HG03520 (cell line): Measurements from ENCODE around the gene RIT1.
A peak's percentile ranks its signal among the peaks of the same experiment; 100 is the strongest.

ENCODE experiments used
- ATAC-seq: cut with Tn5 transposase; IDR thresholded peaks from one replicate; pipeline ENCODE4 v1.9.1; 2021; ENCODE audit warnings: mild to moderate bottlenecking, moderate library complexity; ENCODE audit not compliant: unreplicated experiment

RIT1 gene, protein sequence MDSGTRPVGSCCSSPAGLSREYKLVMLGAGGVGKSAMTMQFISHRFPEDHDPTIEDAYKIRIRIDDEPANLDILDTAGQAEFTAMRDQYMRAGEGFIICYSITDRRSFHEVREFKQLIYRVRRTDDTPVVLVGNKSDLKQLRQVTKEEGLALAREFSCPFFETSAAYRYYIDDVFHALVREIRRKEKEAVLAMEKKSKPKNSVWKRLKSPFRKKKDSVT

GRCh38 chr1:155911156-155912055 is at the start of gene RIT1:
Gene RIT1 (minus strand): TSS chr1:155911349. CDS start chr1:155910761, 588 bp downstream.
- peak; percentile 65 for ATAC-seq

GRCh38 chr1:155960081-155960745 is 49.1 kb upstream of the RIT1 start:
- ATAC-seq, result no peak

DNA sequence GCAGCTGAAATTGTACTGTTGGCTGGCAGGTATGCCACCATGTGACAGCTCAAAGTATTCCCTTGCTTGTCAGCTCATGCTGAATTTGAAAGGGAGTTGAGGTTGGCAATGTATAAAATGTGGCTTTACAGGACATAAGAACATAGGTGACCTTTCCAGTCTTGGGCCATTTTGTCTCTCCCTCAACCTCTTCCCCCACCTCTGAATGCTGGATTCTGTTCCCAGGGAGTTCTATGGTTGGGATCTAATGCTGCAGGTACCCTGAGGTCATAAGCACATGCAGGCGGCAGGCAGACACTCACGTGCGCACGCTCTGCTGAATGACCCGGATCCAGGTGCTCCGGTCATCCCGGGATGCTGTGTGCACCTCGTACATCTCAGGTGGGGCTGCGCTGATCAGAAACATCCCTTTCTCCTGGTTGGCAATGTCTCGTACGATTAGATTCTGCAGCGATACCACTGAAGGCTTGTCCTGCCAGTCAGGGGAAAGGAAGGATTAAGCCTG is 46.3 kb upstream of the RIT1 start:
- no peak for ATAC-seq

DNA sequence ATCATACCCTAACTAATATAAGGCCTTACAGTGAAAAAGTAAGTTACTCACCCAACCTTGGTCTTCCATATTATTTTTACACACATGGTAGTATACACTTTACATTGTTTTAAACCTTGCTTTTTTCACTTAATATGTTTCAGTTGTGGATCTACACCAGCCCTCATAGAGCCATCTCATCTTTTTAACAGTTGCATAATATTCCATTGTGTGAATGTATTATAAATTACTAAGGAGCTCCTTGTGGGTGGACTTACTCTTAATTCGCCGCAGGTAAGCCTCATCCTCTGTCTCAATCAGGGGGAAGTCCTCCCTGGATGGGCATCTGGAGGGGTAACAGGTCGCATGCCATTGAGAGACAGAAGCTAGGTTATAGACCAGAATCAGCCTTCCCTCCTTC is 43.5 kb upstream of the RIT1 start:
- ATAC-seq, result no peak

- no peak for ATAC-seq
These were observed 41.3 kb upstream of the RIT1 start for GRCh38 chr1:155952505-155952890.

DNA sequence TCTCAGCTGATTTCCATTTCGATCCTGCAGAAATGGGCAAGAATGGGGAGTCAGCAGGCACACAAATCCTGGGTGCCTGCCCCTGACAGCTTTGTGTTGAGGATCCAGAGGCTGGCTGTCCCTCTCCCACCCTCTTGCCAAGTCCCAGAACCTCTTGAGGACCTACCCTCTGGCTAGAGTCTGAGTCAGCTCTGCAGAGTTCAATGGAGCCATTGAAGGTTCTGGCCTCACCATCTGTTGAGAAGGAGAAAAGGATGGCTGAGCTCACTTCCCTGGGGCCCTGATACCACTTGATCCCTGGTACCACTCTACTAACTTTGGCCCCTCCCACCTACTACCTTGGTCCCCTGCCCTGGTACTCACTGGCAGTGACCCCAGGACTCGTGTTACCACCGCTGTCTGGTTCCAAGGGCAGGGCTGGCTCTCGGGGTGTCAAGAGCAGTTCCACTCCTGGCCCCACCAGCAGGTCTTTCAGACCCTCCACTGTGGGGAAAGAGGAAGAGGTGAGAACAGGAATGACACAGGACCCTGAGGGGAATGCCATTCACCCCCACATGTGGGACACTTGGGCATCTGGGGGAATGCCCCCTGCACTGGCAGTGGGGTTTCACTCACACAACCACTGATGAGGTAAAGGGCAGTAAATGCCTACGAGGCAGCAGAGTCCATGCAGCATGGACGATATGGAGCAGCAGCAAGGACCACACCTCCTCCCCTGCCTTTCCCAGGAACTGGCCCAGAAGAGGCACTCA is 40.8 kb upstream of the RIT1 start:
- ATAC-seq, result no peak

DNA sequence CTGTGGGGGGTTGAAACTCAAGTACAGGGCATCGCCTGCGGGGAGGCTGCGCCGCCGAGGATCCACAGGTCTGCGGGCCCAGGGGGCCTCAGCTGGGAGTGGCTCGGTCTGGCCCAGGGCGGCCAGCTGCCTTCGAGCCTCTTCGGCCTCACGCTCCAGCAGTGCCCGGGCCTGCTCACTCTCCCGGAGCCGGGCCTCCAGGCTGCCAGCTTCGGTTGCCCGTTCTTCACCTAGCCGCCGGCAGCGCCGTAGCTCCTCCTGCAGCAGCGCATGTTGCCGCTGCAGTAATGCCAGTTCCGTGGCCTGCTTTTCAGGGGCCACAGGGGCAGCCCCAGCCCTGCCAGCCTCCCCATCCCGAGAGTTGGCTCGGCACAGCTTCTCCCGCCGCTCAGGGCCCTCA is 39.7 kb upstream of the RIT1 start:
- ATAC-seq, result no peak

DNA sequence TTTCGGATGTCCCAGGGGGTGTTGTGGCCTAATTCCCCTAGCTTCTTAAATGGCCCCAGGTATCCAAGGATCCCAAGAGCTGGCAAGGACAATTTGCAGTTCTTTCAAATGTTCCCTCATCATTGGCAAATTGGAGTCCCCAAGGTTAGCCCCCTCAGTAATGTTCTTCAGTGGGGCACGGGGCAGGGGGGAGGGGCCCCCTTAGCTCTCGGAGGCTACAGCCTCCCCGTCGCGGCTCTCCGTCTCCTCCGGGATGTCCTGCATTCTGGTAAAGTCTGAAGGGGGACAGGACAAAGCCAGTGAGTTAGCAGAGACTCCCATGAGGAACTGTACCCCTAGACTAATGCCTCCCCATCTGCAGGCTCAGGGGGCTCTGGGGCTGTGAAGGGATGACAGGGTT is 36.6 kb upstream of the RIT1 start:
- no peak for ATAC-seq

GRCh38 chr1:155947292-155947691 is 36.1 kb upstream of the RIT1 start:
- ATAC-seq, result no peak

- ATAC-seq, result peak; percentile 28
These were observed 35.6 kb upstream of the RIT1 start for GRCh38 chr1:155946633-155947219.

DNA sequence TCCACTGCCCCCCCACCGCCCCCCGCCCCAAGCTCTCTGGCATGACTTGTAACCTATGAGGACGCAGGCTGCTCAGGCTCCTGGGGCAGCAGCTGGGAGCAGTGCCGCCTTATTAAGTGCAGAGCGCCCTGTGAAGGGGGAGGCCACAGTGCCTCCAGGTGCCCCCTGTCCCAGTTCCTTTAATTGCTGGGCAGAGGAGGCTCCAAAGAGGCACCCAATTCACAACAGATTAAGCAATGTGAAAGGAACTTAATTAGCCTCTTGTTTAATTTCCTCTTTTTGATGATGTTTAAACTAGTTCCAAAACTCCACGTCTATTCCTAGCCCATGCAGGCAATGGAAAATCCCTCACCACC is 33.3 kb upstream of the RIT1 start:
- ATAC-seq, result no peak

GRCh38 chr1:155942578-155943141 is 31.5 kb upstream of the RIT1 start:
- ATAC-seq, result no peak

- no peak for ATAC-seq
These were observed 30.8 kb upstream of the RIT1 start for GRCh38 chr1:155941845-155942531.

DNA sequence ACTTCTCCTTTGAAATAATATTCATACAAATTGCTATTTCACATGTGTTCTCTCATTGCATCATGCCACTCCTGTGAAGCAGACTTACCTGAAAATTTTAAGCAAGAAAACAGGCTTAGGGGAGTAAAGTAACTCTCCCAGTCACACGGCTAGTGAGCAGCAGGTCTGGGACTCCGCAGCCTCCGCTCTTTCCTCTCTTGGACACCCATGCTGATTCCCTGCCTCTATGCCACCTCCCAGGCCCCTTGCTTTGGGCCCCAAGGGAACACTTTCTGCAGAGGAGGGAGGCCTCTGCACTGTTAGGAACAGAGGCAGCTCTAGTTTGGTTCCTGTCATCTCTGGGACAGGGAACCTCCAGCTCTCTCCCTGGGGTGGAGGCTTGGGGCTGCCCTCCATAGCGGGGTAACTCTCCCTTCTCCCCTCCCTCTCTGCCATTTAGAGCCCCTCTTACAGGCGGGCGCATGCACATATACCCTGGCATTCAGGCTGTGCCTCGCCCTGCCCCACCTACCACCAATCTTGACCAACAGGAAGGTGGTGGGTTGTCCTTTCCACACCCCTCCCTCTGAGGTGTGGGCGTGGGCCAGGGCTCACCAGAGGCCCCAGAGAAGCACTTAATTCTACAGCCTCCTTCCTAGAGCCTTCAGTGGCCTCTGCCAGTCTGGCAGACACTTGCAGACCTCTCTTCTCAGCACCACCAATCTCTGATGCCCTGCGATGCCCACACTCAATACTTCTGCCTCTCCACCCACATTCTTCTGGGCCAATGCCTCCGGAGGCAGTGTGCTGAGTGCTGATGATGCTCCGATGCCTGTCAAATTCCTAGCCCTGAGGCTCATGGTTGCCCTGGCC is 30.1 kb upstream of the RIT1 start, which contains the start of gene RXFP4:
Gene RXFP4, plus strand, starts transcription at position 646 of the 852 bp plus-strand sequence. Its CDS starts 72 bp downstream, at position 718.
- no peak for ATAC-seq

GRCh38 chr1:155940482-155940992 is 29.4 kb upstream of the RIT1 start:
- ATAC-seq, result no peak

- no peak for ATAC-seq
These were observed 27.1 kb upstream of the RIT1 start for GRCh38 chr1:155938220-155938627.

GRCh38 chr1:155934936-155935590 is 23.9 kb upstream of the RIT1 start:
- ATAC-seq, result no peak
